ENCODE measurements around the gene DDIT4. TPM values are rescaled to one million over a fixed set of nuclear protein-coding genes. Genes with fewer than 3 reads are reported as not detected.

The DDIT4 gene
- total and polyA plus RNA-seq, 9 of the 15 experiments (the other 6 are each of a cell fraction or from before 2014, with no cell fraction given), result 8.2 to 675 (median 159) TPM

- TF ChIP-seq BCLAF1 (IDR thresholded peaks at IDR 0.05; ENCODE audit: borderline replicate concordance in 1 of 2, control insufficient read depth in 1 of 2, low read depth in 2 of 2, low read length in 1 of 2) (no peak), POLR2G (IDR thresholded peaks at IDR 0.05; ENCODE audit: low read depth, low read length) (peak; percentile 24), ZNF561 (CRISPR knock-in tag; conservative IDR thresholded peaks at IDR 0.05) (peak; percentile 70; the same call in 1 of the 2 replicates), PHF20 (IDR thresholded peaks at IDR 0.05; ENCODE audit: partially characterized antibody) (no peak), ZNF511 (CRISPR knock-in tag; IDR thresholded peaks at IDR 0.05) (no peak; the same call in 1 of the 2 replicates), BRF2 (IDR thresholded peaks at IDR 0.05; ENCODE audit: borderline replicate concordance, insufficient read depth, insufficient read length) (no peak), MAFG (tag; conservative IDR thresholded peaks at IDR 0.05) (no peak), ID3 (CRISPR knock-in tag; IDR thresholded peaks at IDR 0.05) (no peak), ID3 (tag; IDR thresholded peaks at IDR 0.05) (peak; percentile 32; the same call in 1 of the 2 replicates), PKNOX1 (IDR thresholded peaks at IDR 0.05) (no peak), HEY1 (CRISPR knock-in tag; IDR thresholded peaks at IDR 0.05; ENCODE audit: borderline replicate concordance) (peak; percentile 43), MED1 (CRISPR knock-in tag; IDR thresholded peaks at IDR 0.05; ENCODE audit: borderline replicate concordance) (no peak), CXXC5 (CRISPR knock-in tag; IDR thresholded peaks at IDR 0.05) (peak; percentile 57), ZBTB2 (IDR thresholded peaks at IDR 0.05) (no peak), TCF3 (CRISPR knock-in tag; IDR thresholded peaks at IDR 0.05) (0 out of 2 replicates have a peak, but pooled peaks have one; percentile 30), ZNF165 (CRISPR knock-in tag; IDR thresholded peaks at IDR 0.05; ENCODE audit: borderline replicate concordance) (no peak), STAG1 (CRISPR knock-in tag; IDR thresholded peaks at IDR 0.05; ENCODE audit: borderline replicate concordance) (no peak), NR2C1 (IDR thresholded peaks at IDR 0.05) (no peak), NR2C1 (tag; IDR thresholded peaks at IDR 0.05) (peak; percentile 31)
These were observed 3.0 kb downstream of the DDIT4 start (continued) for GRCh38 chr10:72276421-72277339.
